GM12878 (cell line): ENCODE results near the gene FOSL1.

Experiments used
- ATF3 ChIP-seq: IDR thresholded peaks from 2 replicates; pipeline ENCODE4 v1.6.1; 2011; ENCODE audit warnings: low read depth, mild to moderate bottlenecking, low read length, moderate library complexity, borderline replicate concordance; ENCODE audit errors: extremely low read depth
- DPF2 ChIP-seq: fragments of 450-650 bp; IDR thresholded peaks from 2 replicates; pipeline ENCODE4 v1.6.1; 2017; ENCODE audit warnings: mild to moderate bottlenecking
- GABPA ChIP-seq: IDR thresholded peaks from 2 replicates; pipeline ENCODE4 v1.6.1; 2014; ENCODE audit warnings: antibody characterized with exemption, low read depth, mild to moderate bottlenecking, inconsistent platforms
- HDAC2 ChIP-seq: fragments of 200-600 bp; sonication (generic); IDR thresholded peaks from 2 replicates; pipeline ENCODE4 v1.6.1; 2017
- NR2F1 ChIP-seq: fragments of 450-650 bp; conservative IDR thresholded peaks from 2 replicates; pipeline ENCODE4 v1.6.1; 2017; ENCODE audit warnings: mild to moderate bottlenecking
- TAF1 ChIP-seq: IDR thresholded peaks from 2 replicates; pipeline ENCODE4 v1.6.1; 2011; ENCODE audit warnings: mild to moderate bottlenecking, low read depth, low read length, borderline replicate concordance
- YY1 ChIP-seq: IDR thresholded peaks from 2 replicates; pipeline ENCODE4 v1.6.1; 2011; ENCODE audit warnings: low read depth, mild to moderate bottlenecking, low read length
- ZNF274 ChIP-seq: IDR thresholded peaks from one replicate; pipeline ENCODE4 v1.8.0; 2011; ENCODE audit not compliant: insufficient read length, insufficient read depth
- TF ChIP-seq, protein P1 (sequence below), 3 experiments: IDR thresholded peaks in 2 of 3; conservative IDR thresholded peaks in 1 of 3; 2 replicates each; pipeline ENCODE4 v1.5.1; 2011; ENCODE audit warnings: low read depth in 3 of 3, low read length in 3 of 3, mild to moderate bottlenecking in 3 of 3, control low read depth in 2 of 3, moderate library complexity in 2 of 3, inconsistent platforms in 1 of 3, mixed read lengths in 1 of 3; ENCODE audit not compliant: control insufficient read depth in 2 of 3, insufficient read depth in 1 of 3; ENCODE audit errors: extremely low read depth in 1 of 3

GRCh38 chr11:65888163-65888814, 11.9 kb downstream of the FOSL1 start, which contains the start of gene FIBP:
- TF ChIP-seq DPF2 (0 out of 2 replicates have a peak, but pooled peaks have one; percentile 44), ATF3 (0 out of 2 replicates have a peak, but pooled peaks have one; percentile 28), YY1 (peak; percentile 92), TAF1 (peak; percentile 77), NR2F1 (0 out of 2 replicates have a peak, but pooled peaks have one; percentile 10), HDAC2 (no peak), GABPA (no peak), ZNF274 (no peak)
- TF ChIP-seq, protein P1, sequence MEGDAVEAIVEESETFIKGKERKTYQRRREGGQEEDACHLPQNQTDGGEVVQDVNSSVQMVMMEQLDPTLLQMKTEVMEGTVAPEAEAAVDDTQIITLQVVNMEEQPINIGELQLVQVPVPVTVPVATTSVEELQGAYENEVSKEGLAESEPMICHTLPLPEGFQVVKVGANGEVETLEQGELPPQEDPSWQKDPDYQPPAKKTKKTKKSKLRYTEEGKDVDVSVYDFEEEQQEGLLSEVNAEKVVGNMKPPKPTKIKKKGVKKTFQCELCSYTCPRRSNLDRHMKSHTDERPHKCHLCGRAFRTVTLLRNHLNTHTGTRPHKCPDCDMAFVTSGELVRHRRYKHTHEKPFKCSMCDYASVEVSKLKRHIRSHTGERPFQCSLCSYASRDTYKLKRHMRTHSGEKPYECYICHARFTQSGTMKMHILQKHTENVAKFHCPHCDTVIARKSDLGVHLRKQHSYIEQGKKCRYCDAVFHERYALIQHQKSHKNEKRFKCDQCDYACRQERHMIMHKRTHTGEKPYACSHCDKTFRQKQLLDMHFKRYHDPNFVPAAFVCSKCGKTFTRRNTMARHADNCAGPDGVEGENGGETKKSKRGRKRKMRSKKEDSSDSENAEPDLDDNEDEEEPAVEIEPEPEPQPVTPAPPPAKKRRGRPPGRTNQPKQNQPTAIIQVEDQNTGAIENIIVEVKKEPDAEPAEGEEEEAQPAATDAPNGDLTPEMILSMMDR (IDR thresholded peaks at IDR 0.05 in 2 of 3, conservative IDR thresholded peaks at IDR 0.05 in 1 of 3; ENCODE audit: control insufficient read depth in 2 of 3, extremely low read depth in 1 of 3, insufficient read depth in 1 of 3, low read depth in 3 of 3, low read length in 3 of 3), result peak; percentile 78 to 84 (median 80)
